Measurements from ENCODE around the gene THSD4.

The THSD4 gene

DNA sequence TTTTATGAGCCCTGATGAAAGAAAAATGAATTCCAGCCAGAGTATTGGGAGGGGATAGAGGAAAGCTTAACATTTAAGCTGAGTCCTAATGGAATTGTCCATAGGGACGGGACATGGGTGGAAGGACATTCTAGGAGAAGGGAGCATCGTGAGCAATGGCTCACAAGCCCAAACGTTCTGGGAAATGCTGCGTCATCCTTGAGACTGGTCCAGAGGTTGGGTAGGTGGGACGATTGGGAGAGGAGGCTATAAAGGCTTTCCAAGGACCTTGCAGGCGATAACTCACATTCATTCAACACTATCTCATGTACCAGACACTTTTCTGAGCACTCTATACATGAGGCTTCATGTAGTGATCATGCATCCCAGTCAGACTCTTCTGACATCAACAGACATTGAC, 237.5 kb downstream of the THSD4 start:
- no peak for DNase-seq (ENCODE audit: low spot score)

DNA sequence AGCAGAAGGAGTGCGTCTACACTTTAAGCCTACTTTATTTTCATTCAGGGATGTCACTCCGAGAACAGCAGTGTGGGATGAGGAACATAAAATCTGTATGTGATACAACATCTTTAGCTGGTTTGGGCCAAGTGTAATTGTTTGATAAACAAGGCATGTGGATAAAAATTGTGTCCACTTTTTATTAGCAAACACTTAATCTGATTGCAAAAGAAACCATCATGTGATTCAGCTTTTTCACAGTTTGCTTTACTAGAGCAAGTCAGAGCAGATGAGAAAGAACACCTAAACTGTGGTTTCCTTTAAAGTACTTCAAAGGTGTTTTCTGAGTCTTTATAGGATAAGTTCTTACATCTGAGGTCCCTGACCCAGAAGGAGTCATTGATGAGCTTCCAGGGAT, 237.9 kb downstream of the THSD4 start:
- TF ChIP-seq, protein P1, sequence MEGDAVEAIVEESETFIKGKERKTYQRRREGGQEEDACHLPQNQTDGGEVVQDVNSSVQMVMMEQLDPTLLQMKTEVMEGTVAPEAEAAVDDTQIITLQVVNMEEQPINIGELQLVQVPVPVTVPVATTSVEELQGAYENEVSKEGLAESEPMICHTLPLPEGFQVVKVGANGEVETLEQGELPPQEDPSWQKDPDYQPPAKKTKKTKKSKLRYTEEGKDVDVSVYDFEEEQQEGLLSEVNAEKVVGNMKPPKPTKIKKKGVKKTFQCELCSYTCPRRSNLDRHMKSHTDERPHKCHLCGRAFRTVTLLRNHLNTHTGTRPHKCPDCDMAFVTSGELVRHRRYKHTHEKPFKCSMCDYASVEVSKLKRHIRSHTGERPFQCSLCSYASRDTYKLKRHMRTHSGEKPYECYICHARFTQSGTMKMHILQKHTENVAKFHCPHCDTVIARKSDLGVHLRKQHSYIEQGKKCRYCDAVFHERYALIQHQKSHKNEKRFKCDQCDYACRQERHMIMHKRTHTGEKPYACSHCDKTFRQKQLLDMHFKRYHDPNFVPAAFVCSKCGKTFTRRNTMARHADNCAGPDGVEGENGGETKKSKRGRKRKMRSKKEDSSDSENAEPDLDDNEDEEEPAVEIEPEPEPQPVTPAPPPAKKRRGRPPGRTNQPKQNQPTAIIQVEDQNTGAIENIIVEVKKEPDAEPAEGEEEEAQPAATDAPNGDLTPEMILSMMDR (IDR thresholded peaks at IDR 0.05; ENCODE audit: extremely low read depth, missing control alignments): no peak
- DNase-seq (ENCODE audit: low spot score): no peak

More for the DNA sequence above, 237.5 kb downstream of the THSD4 start:
- TF ChIP-seq, protein P1 (IDR thresholded peaks at IDR 0.05; ENCODE audit: extremely low read depth, missing control alignments): no peak

DNA sequence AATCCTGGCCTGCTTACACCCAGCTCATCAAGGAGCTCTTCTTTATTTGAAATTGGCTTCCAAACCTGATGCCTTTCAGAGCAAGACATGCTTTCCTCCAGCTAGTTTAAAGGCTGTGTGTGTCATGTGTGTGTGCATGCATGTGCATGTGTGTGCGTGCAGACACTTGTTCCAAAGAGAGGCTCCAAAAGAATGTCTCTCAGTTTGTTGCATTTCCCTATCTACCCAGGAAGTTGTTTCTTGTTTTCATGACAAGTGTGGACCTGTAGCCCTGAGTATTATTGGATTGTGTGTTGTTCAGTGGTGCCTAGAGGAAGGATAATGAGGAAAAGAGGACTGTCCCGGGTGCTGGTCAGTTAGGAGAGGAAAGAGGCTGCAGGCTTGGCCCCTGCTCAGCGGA, 240.0 kb downstream of the THSD4 start:
- DNase-seq (ENCODE audit: low spot score): no peak
- TF ChIP-seq, protein P1 (IDR thresholded peaks at IDR 0.05; ENCODE audit: extremely low read depth, missing control alignments): no peak

GRCh38 chr15:71357321-71357732, 242.1 kb downstream of the THSD4 start:
- DNase-seq (ENCODE audit: low spot score): no peak
- TF ChIP-seq, protein P1 (IDR thresholded peaks at IDR 0.05; ENCODE audit: extremely low read depth, missing control alignments): no peak

DNA sequence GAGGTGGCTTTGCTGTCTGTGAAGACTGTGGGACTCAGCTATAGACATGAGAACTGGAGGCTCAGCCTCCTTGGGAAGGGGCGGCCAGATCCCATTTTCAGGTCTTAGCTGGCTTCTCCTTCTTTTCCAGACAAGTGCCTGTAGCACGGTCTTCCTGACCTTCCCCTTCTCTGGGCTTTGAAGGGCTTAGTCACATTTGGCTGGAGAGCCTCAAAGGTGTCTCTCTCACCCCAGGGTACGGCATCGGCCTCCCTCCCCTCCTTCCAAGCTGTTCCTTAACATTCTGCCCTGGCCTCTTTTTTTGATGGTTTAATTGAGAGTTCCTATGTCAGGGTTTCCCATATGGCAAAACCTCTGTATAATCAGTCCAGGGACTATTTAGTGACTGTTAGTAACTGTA, 242.7 kb downstream of the THSD4 start:
- DNase-seq (ENCODE audit: low spot score): no peak
- TF ChIP-seq, protein P1 (IDR thresholded peaks at IDR 0.05; ENCODE audit: extremely low read depth, missing control alignments): no peak

DNA sequence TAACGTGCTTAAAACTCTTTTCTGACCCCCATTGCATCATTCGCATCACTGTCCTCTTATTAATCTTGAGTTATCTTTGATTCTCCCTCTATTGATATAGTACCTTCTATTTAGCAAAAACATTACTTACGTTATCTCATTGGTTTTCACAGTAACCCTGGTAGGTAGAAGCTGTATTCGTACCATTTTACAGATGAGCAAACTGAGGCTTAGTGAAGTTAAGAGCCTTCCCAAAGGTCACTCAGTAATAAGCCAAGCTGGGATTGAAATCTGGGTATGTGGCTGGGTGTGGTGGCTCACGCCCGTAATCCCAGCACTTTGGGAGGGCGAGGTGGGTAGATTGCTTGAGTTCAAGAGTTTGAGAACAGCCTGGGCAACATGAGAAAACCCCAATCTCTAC, 244.0 kb downstream of the THSD4 start:
- no peak for DNase-seq (ENCODE audit: low spot score)
- TF ChIP-seq, protein P1 (IDR thresholded peaks at IDR 0.05; ENCODE audit: extremely low read depth, missing control alignments): no peak

DNA sequence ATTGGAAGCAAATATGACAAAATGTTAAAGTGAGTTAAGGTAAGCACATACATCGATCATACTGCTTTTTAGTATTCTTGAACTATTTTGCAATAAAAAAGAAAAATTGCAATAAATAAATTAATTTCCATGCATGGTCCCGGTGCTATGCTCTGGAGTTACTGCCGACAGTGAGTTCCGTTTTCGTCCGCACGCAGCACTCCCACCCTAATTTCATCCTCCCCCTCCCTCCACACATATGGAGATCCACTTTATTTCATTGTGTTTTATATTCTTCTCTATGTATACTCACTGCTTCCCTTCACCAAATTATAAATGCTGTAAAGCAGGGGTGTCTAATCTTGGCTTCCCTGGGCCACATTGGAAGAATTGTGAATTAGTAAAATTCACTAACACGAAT, 247.3 kb downstream of the THSD4 start:
- no peak for DNase-seq (ENCODE audit: low spot score)
- TF ChIP-seq, protein P1 (IDR thresholded peaks at IDR 0.05; ENCODE audit: extremely low read depth, missing control alignments): no peak

Measured in GM20000 (cell line).